GM12874 (cell line): ENCODE measurements around the gene PGS1.

Experiments used
- CTCF ChIP-seq: IDR thresholded peaks from 2 replicates; pipeline ENCODE4 v1.5.1; 2011; ENCODE audit warnings: low read depth, mild to moderate bottlenecking, control low read depth, low read length, moderate library complexity; ENCODE audit not compliant: insufficient read depth

The PGS1 gene

GRCh38 chr17:78351449-78352006 lies 26.9 kb upstream of the PGS1 start:
- TF ChIP-seq CTCF = no peak

GRCh38 chr17:78353834-78354233 lies 24.6 kb upstream of the PGS1 start:
- TF ChIP-seq CTCF = no peak

DNA sequence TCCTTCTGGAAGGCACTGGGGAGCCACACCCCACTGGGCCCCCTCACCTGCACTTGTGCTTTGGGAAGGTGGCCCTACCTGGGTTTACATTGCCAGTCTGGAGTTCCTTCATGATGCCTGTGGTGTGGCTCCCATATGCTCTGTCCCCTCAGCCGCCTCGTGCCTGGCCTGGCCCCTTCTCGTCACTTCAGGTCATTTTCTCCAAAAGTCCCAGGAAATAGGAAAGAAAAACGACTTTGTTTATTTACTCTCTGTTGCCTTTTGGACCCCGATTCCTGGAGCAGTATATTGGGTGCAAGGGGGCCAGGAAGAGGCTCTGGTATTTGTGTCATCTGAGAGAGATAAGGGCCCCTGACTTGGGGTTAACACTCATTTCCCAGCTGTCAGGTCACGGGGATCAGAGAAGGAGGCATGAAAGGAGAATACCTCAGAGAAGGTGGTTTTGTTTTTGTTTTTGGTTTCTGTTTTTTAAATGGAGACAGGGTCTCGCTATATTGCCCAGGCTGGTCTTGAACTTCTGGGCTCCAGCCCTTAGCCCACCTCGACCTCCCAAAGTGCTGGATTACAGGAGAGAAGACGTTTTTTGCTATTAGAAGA lies 23.3 kb upstream of the PGS1 start:
- TF ChIP-seq CTCF = no peak

GRCh38 chr17:78355701-78356100 lies 22.7 kb upstream of the PGS1 start:
- no peak for TF ChIP-seq CTCF

DNA sequence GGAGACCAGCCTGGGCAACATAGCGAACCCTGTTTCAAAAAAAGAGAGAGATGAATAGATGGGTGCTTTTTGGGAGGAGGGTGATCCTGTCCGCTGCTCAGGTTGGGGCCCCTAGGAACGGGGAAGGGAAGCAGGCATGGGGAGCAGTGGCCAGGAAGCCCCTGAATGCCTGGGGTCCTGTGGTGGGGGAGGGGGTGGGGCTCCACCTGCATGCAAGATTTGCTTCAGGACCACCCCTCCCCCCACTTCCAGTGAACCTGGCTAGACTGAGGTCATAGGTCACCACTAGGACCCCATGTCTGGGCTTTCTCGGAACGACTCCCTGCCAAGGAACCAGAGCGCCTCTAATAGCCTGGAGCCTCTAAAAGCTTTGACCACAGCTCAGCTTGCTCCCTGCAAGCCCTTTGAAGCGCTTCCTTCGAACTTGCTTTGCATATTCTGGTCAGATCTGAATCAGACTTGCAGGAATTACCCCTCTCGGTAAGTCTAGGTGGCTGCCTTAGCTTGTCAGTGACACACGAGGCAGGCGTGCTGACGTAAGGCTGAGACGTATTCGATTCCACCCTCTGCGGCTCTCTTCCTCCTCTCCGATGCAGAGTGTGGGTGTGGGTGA lies 22.2 kb upstream of the PGS1 start:
- TF ChIP-seq CTCF = no peak

- TF ChIP-seq CTCF = no peak
Observed at GRCh38 chr17:78357177-78357586, 21.3 kb upstream of the PGS1 start.

GRCh38 chr17:78357672-78358537 lies 20.5 kb upstream of the PGS1 start:
- no peak for TF ChIP-seq CTCF
